OCI-LY7 (cell line): ENCODE measurements around the gene ANXA3. TPM values are rescaled to one million over a fixed set of nuclear protein-coding genes. Genes with fewer than 3 reads are reported as not detected.

Source experiments
- BruUV-seq: library from RNA; stranded (reverse); fragments of 400-500 nt; replicated peaks from 2 replicates; lab custom pipeline; 2021; lab: Mats Ljungman, UMichigan
- CTCF ChIA-PET: fragments of 300-600 bp; sonication (Branson Sonifier 250); formaldehyde crosslinking; loops from one replicate; lab custom pipeline; 2022; ENCODE audit warnings: antibody characterized with exemption; ENCODE audit not compliant: unreplicated experiment; lab: Charles Lee
- POLR2A ChIA-PET: fragments of 300-600 bp; sonication (Branson Sonifier 250); formaldehyde crosslinking; loops from one replicate; lab custom pipeline; 2022; ENCODE audit warnings: antibody characterized with exemption; lab: Charles Lee
- DNase-seq: peaks from one replicate; pipeline ENCODE4 v3.0.0-alpha.2; 2015; ENCODE audit warnings: low spot score
- H2AFZ ChIP-seq: fragments of 200-600 bp; sonication (generic), shearing (Covaris generic); 2 replicates; pipeline ENCODE4 v1.6.1; 2014; ENCODE audit warnings: mild to moderate bottlenecking, antibody characterized with exemption, low read length, moderate library complexity
- H3K27ac ChIP-seq: fragments of 200-600 bp; sonication (generic); 2 replicates; pipeline ENCODE4 v1.5.1; 2014; ENCODE audit warnings: mixed run types, low read depth, mild to moderate bottlenecking, moderate library complexity, low read length, inconsistent platforms; ENCODE audit not compliant: poor library complexity, severe bottlenecking
- H3K36me3 ChIP-seq: fragments of 200-600 bp; sonication (generic); 2 replicates; pipeline ENCODE4 v1.6.1; 2014; ENCODE audit warnings: mild to moderate bottlenecking, antibody characterized with exemption, low read length, moderate library complexity, mixed read lengths; ENCODE audit not compliant: insufficient read depth
- H3K4me1 ChIP-seq: fragments of 200-600 bp; sonication (generic); 2 replicates; pipeline ENCODE4 v1.5.1; 2014; ENCODE audit warnings: mild to moderate bottlenecking, low read length; ENCODE audit not compliant: insufficient read depth, poor library complexity, severe bottlenecking
- H3K4me2 ChIP-seq: fragments of 200-600 bp; sonication (generic); 2 replicates; pipeline ENCODE4 v1.6.1; 2014; ENCODE audit warnings: mild to moderate bottlenecking, low read length
- H3K4me3 ChIP-seq: fragments of 200-600 bp; sonication (generic); 2 replicates; pipeline ENCODE4 v1.5.1; 2014; ENCODE audit warnings: mild to moderate bottlenecking, low read depth, low read length; ENCODE audit not compliant: poor library complexity, severe bottlenecking
- H3K79me2 ChIP-seq: fragments of 200-600 bp; sonication (generic); 2 replicates; pipeline ENCODE4 v1.6.1; 2016; ENCODE audit warnings: low read depth, mild to moderate bottlenecking, low read length, moderate library complexity, mixed read lengths; ENCODE audit not compliant: insufficient read depth
- H3K9me2 ChIP-seq: fragments of 200-600 bp; sonication (generic); 2 replicates; pipeline ENCODE4 v1.6.1; 2016; ENCODE audit warnings: mild to moderate bottlenecking, low read length, mixed read lengths; ENCODE audit not compliant: insufficient read depth
- H3K9me3 ChIP-seq: fragments of 200-600 bp; sonication (generic); 2 replicates; pipeline ENCODE4 v1.6.1; 2014; ENCODE audit warnings: mild to moderate bottlenecking, mixed run types, low read length, mixed read lengths
- H4K20me1 ChIP-seq: fragments of 200-600 bp; sonication (generic); 2 replicates; pipeline ENCODE4 v1.6.1; 2014; ENCODE audit warnings: mild to moderate bottlenecking, antibody characterized with exemption, low read length, moderate library complexity, mixed read lengths; ENCODE audit not compliant: insufficient read depth
- EZH2phosphoT487 ChIP-seq: fragments of 200-600 bp; sonication (generic); IDR thresholded peaks from 2 replicates; pipeline ENCODE4 v1.6.1; 2018; ENCODE audit warnings: low read depth, borderline replicate concordance, mild to moderate bottlenecking, mixed run types, antibody characterized with exemption, low read length, moderate library complexity, mixed read lengths
- intact Hi-C: fragments of 100-400 bp; cut with micrococcal nuclease; formaldehyde crosslinking; loops from one replicate; pipeline ENCODE4 v1.10.0; 2022; ENCODE audit not compliant: unreplicated experiment
- total RNA-seq, 2 experiments: library from RNA; depleted of rRNA in 1 of 2; stranded (reverse); fragments of >200 nt in 1 of 2; shearing (Covaris generic) in 1 of 2; gene quantifications; 2 replicates each; pipeline ENCODE4 v1.2.3, GENCODE V29; 2014 to 2022
- TF ChIP-seq, protein P1 (sequence below): fragments of 200-600 bp; sonication (generic); conservative IDR thresholded peaks from 2 replicates; pipeline ENCODE4 v1.5.1; 2014; ENCODE audit warnings: mild to moderate bottlenecking, antibody characterized with exemption, low read length, moderate library complexity, mixed read lengths

ANXA3 gene
- total RNA-seq, 2 experiments from 2014 or later: not detected

DNA sequence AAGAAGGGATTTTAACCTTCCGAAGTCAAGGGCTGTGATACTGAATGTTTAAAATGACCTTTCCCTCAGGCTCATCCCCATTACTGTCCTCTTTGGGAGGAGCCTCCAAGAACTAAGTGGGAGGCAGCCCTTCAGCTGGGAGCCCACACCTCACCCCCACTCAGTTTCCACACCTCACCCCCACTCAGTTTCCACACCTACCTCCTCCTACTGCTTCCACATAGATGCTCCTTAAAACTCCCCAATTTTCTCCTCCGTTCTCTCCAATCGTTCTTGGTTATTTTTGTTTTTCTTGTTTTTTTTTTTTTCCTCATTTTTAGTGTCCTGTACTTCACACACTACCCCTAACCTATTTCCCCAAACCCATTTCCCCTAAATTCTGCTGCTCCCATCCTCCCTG, 31.6 kb upstream of the ANXA3 start:
- Histone ChIP-seq H3K4me3 (no peak overlapping the region), H2AFZ (no peak overlapping the region), H3K9me2 (no peaks in the 10 kb centered on the region), H3K4me2 (no peak overlapping the region), H4K20me1 (no peaks in the 10 kb centered on the region), H3K27ac (no peak overlapping the region), H3K79me2 (no peaks in the 10 kb centered on the region), H3K4me1 (no peaks in the 10 kb centered on the region), H3K36me3 (no peaks in the 10 kb centered on the region), H3K9me3 (no peaks in the 10 kb centered on the region)
- BruUV-seq: no TSS peak
- CTCF ChIA-PET: no interaction called here
- intact Hi-C loops: loop anchor here (5.0 kb wide), 1 partner anchor 558 kb away; no protein-coding TSS in a partner anchor
- POLR2A ChIA-PET: interaction anchor here (0.6 kb wide), 1 partner anchor 186 kb away, joined by 3 read pairs; no protein-coding TSS in a partner anchor
- no peak for DNase-seq
- no peak for TF ChIP-seq EZH2phosphoT487
- TF ChIP-seq, protein P1, sequence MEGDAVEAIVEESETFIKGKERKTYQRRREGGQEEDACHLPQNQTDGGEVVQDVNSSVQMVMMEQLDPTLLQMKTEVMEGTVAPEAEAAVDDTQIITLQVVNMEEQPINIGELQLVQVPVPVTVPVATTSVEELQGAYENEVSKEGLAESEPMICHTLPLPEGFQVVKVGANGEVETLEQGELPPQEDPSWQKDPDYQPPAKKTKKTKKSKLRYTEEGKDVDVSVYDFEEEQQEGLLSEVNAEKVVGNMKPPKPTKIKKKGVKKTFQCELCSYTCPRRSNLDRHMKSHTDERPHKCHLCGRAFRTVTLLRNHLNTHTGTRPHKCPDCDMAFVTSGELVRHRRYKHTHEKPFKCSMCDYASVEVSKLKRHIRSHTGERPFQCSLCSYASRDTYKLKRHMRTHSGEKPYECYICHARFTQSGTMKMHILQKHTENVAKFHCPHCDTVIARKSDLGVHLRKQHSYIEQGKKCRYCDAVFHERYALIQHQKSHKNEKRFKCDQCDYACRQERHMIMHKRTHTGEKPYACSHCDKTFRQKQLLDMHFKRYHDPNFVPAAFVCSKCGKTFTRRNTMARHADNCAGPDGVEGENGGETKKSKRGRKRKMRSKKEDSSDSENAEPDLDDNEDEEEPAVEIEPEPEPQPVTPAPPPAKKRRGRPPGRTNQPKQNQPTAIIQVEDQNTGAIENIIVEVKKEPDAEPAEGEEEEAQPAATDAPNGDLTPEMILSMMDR: no peak

DNA sequence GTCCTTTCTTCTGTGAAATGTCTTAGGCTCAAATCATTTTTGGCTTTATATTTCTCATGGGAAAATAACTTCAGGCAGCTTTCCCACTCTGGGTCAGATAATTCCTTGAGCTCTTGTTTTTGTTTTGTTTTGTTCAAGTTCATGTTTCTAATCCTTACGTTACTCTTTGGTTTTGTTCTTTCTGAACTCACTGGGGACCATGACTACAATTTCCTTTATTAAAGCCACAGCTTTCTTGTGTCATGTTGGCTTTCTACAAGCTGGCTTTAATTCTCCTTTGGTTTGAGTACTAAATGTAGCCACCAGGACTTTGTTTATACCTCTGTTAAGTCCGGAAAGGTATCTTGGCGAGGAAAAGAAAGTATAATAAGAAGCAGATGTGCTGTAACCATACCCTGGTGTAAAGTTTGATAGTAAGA, 30.8 kb upstream of the ANXA3 start:
- ChIA-PET POLR2A (interaction anchor here (0.5 kb wide), 1 partner anchor 473 kb away, joined by 6 read pairs; no protein-coding TSS in a partner anchor), CTCF (interaction anchor here (0.6 kb wide), 1 partner anchor 427 kb away, joined by 4 read pairs; no protein-coding TSS in a partner anchor)
- Histone ChIP-seq H3K79me2 (no peaks in the 10 kb centered on the region), H3K27ac (no peak overlapping the region), H2AFZ (no peak overlapping the region), H3K4me1 (no peaks in the 10 kb centered on the region), H4K20me1 (no peaks in the 10 kb centered on the region), H3K9me2 (no peaks in the 10 kb centered on the region), H3K4me3 (no peak overlapping the region), H3K4me2 (no peak overlapping the region), H3K36me3 (no peaks in the 10 kb centered on the region), H3K9me3 (no peaks in the 10 kb centered on the region)
- BruUV-seq: no TSS peak
- no peak for TF ChIP-seq EZH2phosphoT487
- DNase-seq: no peak
- intact Hi-C loops: no loop called here

DNA sequence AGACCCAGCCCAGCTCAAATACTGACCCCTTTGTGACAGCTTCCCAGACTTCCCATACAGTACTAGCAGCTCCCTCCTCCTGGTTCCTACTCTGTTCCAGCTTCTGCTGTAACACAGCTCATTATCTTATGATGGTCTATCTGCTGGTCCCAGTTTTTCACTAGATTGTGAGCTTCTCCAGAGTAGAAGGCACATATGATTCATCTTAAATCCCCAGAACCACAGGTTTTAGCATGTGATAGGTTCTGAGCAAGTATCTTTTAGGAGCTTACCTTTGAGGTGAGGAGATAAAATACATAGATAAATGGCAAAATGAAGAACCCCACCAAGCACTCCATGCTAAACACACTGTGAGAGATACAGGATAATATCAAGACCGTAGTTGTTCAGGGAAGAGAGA, 27.6 kb upstream of the ANXA3 start:
- no TSS peak for BruUV-seq
- Histone ChIP-seq H3K36me3 (no peaks in the 10 kb centered on the region), H2AFZ (no peak overlapping the region), H3K4me2 (no peak overlapping the region), H3K9me3 (no peaks in the 10 kb centered on the region), H3K79me2 (no peaks in the 10 kb centered on the region), H4K20me1 (no peaks in the 10 kb centered on the region), H3K4me3 (no peak overlapping the region), H3K4me1 (no peaks in the 10 kb centered on the region), H3K9me2 (no peaks in the 10 kb centered on the region), H3K27ac (no peak overlapping the region)
- DNase-seq: no peak
- intact Hi-C loops: no loop called here
- ChIA-PET CTCF (no interaction called here), POLR2A (no interaction called here)
- TF ChIP-seq EZH2phosphoT487: no peak
- TF ChIP-seq, protein P1: no peak
